H1 (cell line): ENCODE data around the gene PAIP2B. TPM values are rescaled to one million over a fixed set of nuclear protein-coding genes. Genes with fewer than 3 reads are reported as not detected.

Experiments
- CTCF ChIA-PET: fragments of 300-600 bp; sonication (Branson Sonifier 250); formaldehyde crosslinking; loops from one replicate; lab custom pipeline; 2021; ENCODE audit not compliant: partially characterized antibody; lab: Charles Lee
- POLR2A ChIA-PET: fragments of 300-600 bp; sonication (Branson Sonifier 250); formaldehyde crosslinking; loops from one replicate; lab custom pipeline; 2021; ENCODE audit warnings: inconsistent platforms; ENCODE audit not compliant: partially characterized antibody; lab: Charles Lee
- DNase-seq, 2 experiments: peaks; one replicate each; pipeline versions ENCODE4 v3.0.0 to v3.0.0-alpha.2; 2010 to 2022; ENCODE audit warnings: low spot score in 2 of 2, low read depth in 1 of 2, mixed read lengths in 1 of 2
- FAIRE-seq: peaks from 2 replicates; lab custom pipeline; 2011; peaks lifted over from hg19 to GRCh38; lab: Jason Lieb, UNC
- H2AFZ ChIP-seq: 2 replicates; pipeline ENCODE4 v1.8.1; 2012; ENCODE audit warnings: low read length, inconsistent platforms
- H2AK5ac ChIP-seq: 2 replicates; pipeline ENCODE4 v1.6.1; 2013; ENCODE audit warnings: low read depth, low read length
- H2BK120ac ChIP-seq: replicated peaks from 2 replicates; pipeline ENCODE3; 2013; ENCODE audit warnings: low read depth, low read length, inconsistent platforms
- H2BK12ac ChIP-seq: 2 replicates; pipeline ENCODE4 v1.6.1; 2013; ENCODE audit warnings: low read depth, low read length
- H2BK15ac ChIP-seq: 2 replicates; pipeline ENCODE4 v1.6.1; 2013; ENCODE audit warnings: low read length
- H2BK20ac ChIP-seq: 2 replicates; pipeline ENCODE4 v1.6.1; 2013; ENCODE audit warnings: low read length
- H2BK5ac ChIP-seq: 2 replicates; pipeline ENCODE4 v1.6.1; 2013; ENCODE audit warnings: low read depth, low read length
- H3K14ac ChIP-seq: 2 replicates; pipeline ENCODE4 v1.6.1; 2013; ENCODE audit warnings: inconsistent platforms; ENCODE audit not compliant: insufficient read length
- H3K18ac ChIP-seq: 2 replicates; pipeline ENCODE4 v1.6.1; 2013; ENCODE audit warnings: low read length; ENCODE audit errors: extremely low read depth
- H3K23ac ChIP-seq: 2 replicates; pipeline ENCODE4 v1.6.1; 2013; ENCODE audit warnings: inconsistent platforms; ENCODE audit not compliant: insufficient read length
- H3K23me2 ChIP-seq: 2 replicates; pipeline ENCODE4 v1.6.1; 2013; ENCODE audit warnings: low read depth, low read length
- H3K27ac ChIP-seq: 2 replicates; pipeline ENCODE4 v1.6.1; 2011; ENCODE audit warnings: low read depth, low read length, inconsistent platforms
- H3K27me3 ChIP-seq, 4 experiments: replicated peaks in 1 of 4; 1 replicate in 1 of 4; 2 replicates in 3 of 4; pipeline versions ENCODE4 v1.6.1 to v1.8.1; 2011 to 2013; ENCODE audit warnings: low read length in 3 of 4, mild to moderate bottlenecking in 3 of 4, inconsistent platforms in 2 of 4, mixed read lengths in 2 of 4, moderate library complexity in 1 of 4; ENCODE audit not compliant: control insufficient read depth in 3 of 4, insufficient read depth in 3 of 4; ENCODE audit errors: extremely low read depth in 1 of 4
- H3K36me3 ChIP-seq, 4 experiments: 2 replicates each; pipeline versions ENCODE4 v1.6.1 to v1.8.1; 2011 to 2013; ENCODE audit warnings: mild to moderate bottlenecking in 4 of 4, low read length in 3 of 4, moderate library complexity in 2 of 4, control low read depth in 1 of 4, inconsistent platforms in 1 of 4; ENCODE audit not compliant: insufficient read depth in 4 of 4, control insufficient read depth in 2 of 4
- H3K4ac ChIP-seq: replicated peaks from 2 replicates; pipeline ENCODE3; 2013; ENCODE audit warnings: low read length, low read depth, mixed read lengths, inconsistent platforms; ENCODE audit not compliant: insufficient read length
- H3K4me1 ChIP-seq, 4 experiments: replicated peaks in 1 of 4; 1 replicate in 1 of 4; 2 replicates in 3 of 4; pipeline versions ENCODE4 v1.6.1 to v1.8.1; 2011 to 2013; ENCODE audit warnings: low read length in 3 of 4, inconsistent platforms in 2 of 4, mixed read lengths in 1 of 4; ENCODE audit not compliant: insufficient read depth in 4 of 4, control insufficient read depth in 3 of 4
- H3K4me2 ChIP-seq, 2 experiments: 2 replicates each; pipeline versions ENCODE4 v1.6.1 to v1.8.1; 2011 to 2013; ENCODE audit warnings: low read depth in 2 of 2, low read length in 2 of 2, control low read depth in 1 of 2, inconsistent platforms in 1 of 2, mild to moderate bottlenecking in 1 of 2; ENCODE audit not compliant: insufficient read depth in 1 of 2
- H3K4me3 ChIP-seq, 4 experiments: fragments of 200-600, 300-600 bp in 1 of 4; sonication (generic), shearing (Covaris generic), sonication (Bioruptor Twin) in 1 of 4; 2 replicates each; pipeline versions ENCODE4 v1.5.1 to v1.8.1; 2011 to 2016; ENCODE audit warnings: low read length in 4 of 4, low read depth in 3 of 4, control low read depth in 2 of 4, inconsistent platforms in 2 of 4, mild to moderate bottlenecking in 2 of 4, mixed read lengths in 1 of 4, moderate library complexity in 1 of 4; ENCODE audit not compliant: insufficient read depth in 2 of 4; ENCODE audit errors: extremely low read depth in 1 of 4
- H3K56ac ChIP-seq: replicated peaks from 2 replicates; pipeline ENCODE3; 2013; ENCODE audit warnings: low read depth, mild to moderate bottlenecking, mixed read lengths, low read length, inconsistent platforms; ENCODE audit not compliant: insufficient read length
- H3K79me1 ChIP-seq: 2 replicates; pipeline ENCODE4 v1.6.1; 2013; ENCODE audit warnings: low read depth, low read length, control low read depth
- H3K79me2 ChIP-seq, 2 experiments: 2 replicates each; pipeline versions ENCODE4 v1.6.1 to v1.8.1; 2012 to 2013; ENCODE audit warnings: low read length in 2 of 2, mild to moderate bottlenecking in 2 of 2, inconsistent platforms in 1 of 2; ENCODE audit not compliant: insufficient read depth in 2 of 2, control insufficient read depth in 1 of 2
- H3K9ac ChIP-seq, 4 experiments: replicated peaks in 1 of 4; 1 replicate in 1 of 4; 2 replicates in 3 of 4; pipeline versions ENCODE4 v1.6.1 to v1.8.1; 2011 to 2013; ENCODE audit warnings: low read depth in 3 of 4, low read length in 3 of 4, control low read depth in 2 of 4, mild to moderate bottlenecking in 2 of 4, moderate library complexity in 2 of 4, inconsistent platforms in 1 of 4; ENCODE audit errors: extremely low read depth in 1 of 4
- H3K9me3 ChIP-seq, 2 experiments: 2 replicates each; pipeline versions ENCODE4 v1.6.1 to v1.8.1; 2012 to 2013; ENCODE audit warnings: mild to moderate bottlenecking in 2 of 2, moderate library complexity in 2 of 2, control low read depth in 1 of 2, inconsistent platforms in 1 of 2, low read depth in 1 of 2, low read length in 1 of 2, mixed read lengths in 1 of 2; ENCODE audit not compliant: insufficient read depth in 2 of 2
- H4K20me1 ChIP-seq, 2 experiments: replicated peaks in 1 of 2; 2 replicates each; pipeline versions ENCODE3 to v1.8.1; 2011 to 2013; ENCODE audit warnings: inconsistent platforms in 2 of 2, low read length in 2 of 2, mild to moderate bottlenecking in 1 of 2; ENCODE audit not compliant: insufficient read depth in 2 of 2, control insufficient read depth in 1 of 2
- H4K5ac ChIP-seq: 2 replicates; pipeline ENCODE4 v1.6.1; 2013; ENCODE audit warnings: low read length, low read depth, mixed read lengths, inconsistent platforms; ENCODE audit not compliant: insufficient read length
- H4K8ac ChIP-seq: 2 replicates; pipeline ENCODE4 v1.8.0; 2013; ENCODE audit warnings: mild to moderate bottlenecking, moderate library complexity, low read length, inconsistent platforms; ENCODE audit not compliant: insufficient read depth; ENCODE audit errors: extremely low read depth
- H4K91ac ChIP-seq: replicated peaks from 2 replicates; pipeline ENCODE3; 2013; ENCODE audit warnings: low read length, mixed read lengths, inconsistent platforms; ENCODE audit not compliant: insufficient read length
- CEBPB ChIP-seq: IDR thresholded peaks from 2 replicates; pipeline ENCODE4 v1.6.1; 2012; ENCODE audit warnings: low read depth, low read length
- RFX5 ChIP-seq: IDR thresholded peaks from 2 replicates; pipeline ENCODE4 v1.6.1; 2011; ENCODE audit warnings: low read depth, low read length, improper control_type of control experiment, borderline replicate concordance
- WGBS, 2 experiments: shearing (Covaris generic) in 1 of 2; methylation state at CpG; one replicate each; pipeline versions ENCODE4 v1.1.6 to v1.1.7; 2013 to 2015; ENCODE audit warnings: low lambda C conversion rate in 2 of 2, mixed read lengths in 2 of 2, inconsistent platforms in 1 of 2, low coverage in 1 of 2, missing lambda C conversion rate in 1 of 2; ENCODE audit not compliant: insufficient replicate concordance in 2 of 2, insufficient coverage in 1 of 2, insufficient read length in 1 of 2; ENCODE audit errors: extremely low coverage in 1 of 2, missing lambda C conversion rate in 1 of 2; 5-methylcytosine and 5-hydroxymethylcytosine counted together
- polyA plus RNA-seq, 7 experiments: library from polyadenylated mRNA; depleted of rRNA in 3 of 7; stranded (reverse) in 5 of 7; unstranded in 2 of 7; fragments of >200 nt in 5 of 7; fragments of 200-250 nt in 2 of 7; gene quantifications; 1 replicate in 5 of 7; 2 replicates in 1 of 7; 4 replicates in 1 of 7; pipeline versions ENCODE4 v1.2.1 to v1.2.3, GENCODE V29; 2011 to 2013; ENCODE audit warnings: missing spikeins in 2 of 7, mixed read lengths in 2 of 7
- total RNA-seq: library from RNA; stranded (reverse); fragmentation: NEBNext Ultra II Directional; extraction: Animal tissue kit (Norgen Biotek cat#: 25700); gene quantifications from 2 replicates; pipeline ENCODE4 v1.2.1, GENCODE V29; 2021

The PAIP2B gene
- total and polyA plus RNA-seq, 2 of the 8 experiments (the other 6 are each of a cell fraction or from before 2014, with no cell fraction given), result 8.4 to 31.3 TPM

DNA sequence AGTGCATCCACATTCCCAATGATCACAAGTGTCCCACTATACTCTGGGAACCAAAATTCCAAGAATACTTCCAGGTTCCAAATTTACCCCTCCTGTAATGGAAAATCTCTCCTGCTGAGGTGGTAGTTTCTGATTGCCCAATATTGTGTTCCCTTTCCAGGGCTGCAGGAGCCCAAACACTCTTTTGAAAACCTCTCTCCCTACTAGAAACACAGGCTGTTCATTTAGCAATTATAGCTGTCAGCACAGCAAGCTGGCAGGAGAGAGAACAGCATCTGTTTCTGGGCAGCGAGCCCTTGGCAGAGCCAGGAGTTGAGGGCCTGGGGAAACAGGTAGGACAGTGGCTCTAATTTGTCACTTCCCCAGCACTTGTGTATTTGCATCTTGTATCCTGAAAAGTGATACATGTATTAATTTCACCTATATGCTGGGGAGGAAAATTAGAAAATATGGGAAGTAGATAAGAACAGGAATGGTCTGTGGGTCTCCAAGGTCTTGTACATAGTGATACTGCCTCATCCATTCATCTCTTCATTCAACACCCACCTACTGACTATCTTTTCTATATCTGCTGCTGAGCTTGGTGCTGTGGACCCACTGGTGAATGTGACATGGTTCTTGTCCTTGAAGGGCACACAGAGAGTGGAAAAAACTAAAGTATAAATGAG is 16.9 kb upstream of the PAIP2B start:
- Histone ChIP-seq H3K56ac (no peak overlapping the region), H3K14ac (no peak overlapping the region), H3K23me2 (no peaks in the 10 kb centered on the region), H3K9ac (no peak overlapping the region), H4K91ac (no peak overlapping the region), H2BK5ac (no peak overlapping the region), H2AFZ (no peak overlapping the region), H2AK5ac (no peak overlapping the region), H3K27ac (no peak overlapping the region), H3K18ac (no peak overlapping the region), H4K5ac (no peak overlapping the region), H2BK15ac (no peak overlapping the region), H3K4me1 (no peaks in the 10 kb centered on the region), H3K4me2 (no peak overlapping the region), H4K8ac (no peak overlapping the region), H3K79me2 (no peaks in the 10 kb centered on the region), H2BK120ac (no peak overlapping the region)
- CTCF ChIA-PET, result interaction anchor here (0.9 to 1.5 kb wide), 3 partner anchors 20 to 87 kb away, joined by 3 to 4 read pairs (median 3); no protein-coding TSS in a partner anchor
- WGBS, 2 experiments, result 83% methylated on average over 1 of the region's 1 CpG; no CpG with 5 or more reads in 1 of the 2 experiments
- TF ChIP-seq RFX5 (no peak), CEBPB (peak; percentile 62)
- TF ChIP-seq, all 59 proteins: peak for 1
- Histone ChIP-seq H3K9me3 (no peaks in the 10 kb centered on the region), H3K36me3 (no peaks in the 10 kb centered on the region), H3K79me1 (no peaks in the 10 kb centered on the region), H4K20me1 (no peaks in the 10 kb centered on the region), H3K23ac (no peak overlapping the region), H3K4ac (no peak overlapping the region), H2BK12ac (no peak overlapping the region), H2BK20ac (no peak overlapping the region), H3K4me3 (no peak overlapping the region), H3K27me3 (no peaks in the 10 kb centered on the region; a peak in 1 of 7 replicates)
- DNase-seq (no peak), FAIRE-seq (no peak)
- POLR2A ChIA-PET, result interaction anchor here (1.2 kb wide), 1 partner anchor 17 kb away, joined by 5 read pairs; the partner anchor contains the start of gene PAIP2B
